ENCODE data around the gene HS6ST2.

The HS6ST2 gene

DNA sequence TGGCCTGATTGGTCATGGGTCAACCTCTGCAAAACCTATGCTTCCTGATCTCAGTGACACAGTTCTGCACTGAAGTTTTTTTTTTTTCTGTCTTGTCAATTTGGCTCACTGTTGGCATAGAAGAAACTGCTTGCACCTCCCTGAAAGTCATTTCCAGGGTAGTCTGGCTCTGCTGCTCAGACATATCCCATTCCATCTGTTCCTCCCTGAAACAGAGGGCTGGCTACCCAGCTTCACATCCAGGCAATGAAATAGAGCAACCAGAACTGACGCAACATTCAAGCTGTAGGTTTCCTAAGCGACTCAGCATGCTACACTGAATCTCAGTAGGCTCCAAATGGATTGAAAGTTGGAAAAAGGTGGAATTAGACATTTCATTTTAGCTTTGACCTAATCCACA, 292.8 kb downstream of the HS6ST2 start (continued):
- TF ChIP-seq, protein P1, sequence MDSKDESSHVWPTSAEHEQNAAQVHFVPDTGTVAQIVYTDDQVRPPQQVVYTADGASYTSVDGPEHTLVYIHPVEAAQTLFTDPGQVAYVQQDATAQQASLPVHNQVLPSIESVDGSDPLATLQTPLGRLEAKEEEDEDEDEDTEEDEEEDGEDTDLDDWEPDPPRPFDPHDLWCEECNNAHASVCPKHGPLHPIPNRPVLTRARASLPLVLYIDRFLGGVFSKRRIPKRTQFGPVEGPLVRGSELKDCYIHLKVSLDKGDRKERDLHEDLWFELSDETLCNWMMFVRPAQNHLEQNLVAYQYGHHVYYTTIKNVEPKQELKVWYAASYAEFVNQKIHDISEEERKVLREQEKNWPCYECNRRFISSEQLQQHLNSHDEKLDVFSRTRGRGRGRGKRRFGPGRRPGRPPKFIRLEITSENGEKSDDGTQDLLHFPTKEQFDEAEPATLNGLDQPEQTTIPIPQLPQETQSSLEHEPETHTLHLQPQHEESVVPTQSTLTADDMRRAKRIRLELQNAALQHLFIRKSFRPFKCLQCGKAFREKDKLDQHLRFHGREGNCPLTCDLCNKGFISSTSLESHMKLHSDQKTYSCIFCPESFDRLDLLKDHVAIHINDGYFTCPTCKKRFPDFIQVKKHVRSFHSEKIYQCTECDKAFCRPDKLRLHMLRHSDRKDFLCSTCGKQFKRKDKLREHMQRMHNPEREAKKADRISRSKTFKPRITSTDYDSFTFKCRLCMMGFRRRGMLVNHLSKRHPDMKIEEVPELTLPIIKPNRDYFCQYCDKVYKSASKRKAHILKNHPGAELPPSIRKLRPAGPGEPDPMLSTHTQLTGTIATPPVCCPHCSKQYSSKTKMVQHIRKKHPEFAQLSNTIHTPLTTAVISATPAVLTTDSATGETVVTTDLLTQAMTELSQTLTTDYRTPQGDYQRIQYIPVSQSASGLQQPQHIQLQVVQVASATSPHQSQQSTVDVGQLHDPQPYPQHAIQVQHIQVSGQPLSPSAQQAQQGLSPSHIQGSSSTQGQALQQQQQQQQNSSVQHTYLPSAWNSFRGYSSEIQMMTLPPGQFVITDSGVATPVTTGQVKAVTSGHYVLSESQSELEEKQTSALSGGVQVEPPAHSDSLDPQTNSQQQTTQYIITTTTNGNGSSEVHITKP (tag by site-specific recombination; IDR thresholded peaks at IDR 0.05): no peak
- TF ChIP-seq ZFP69B (tag by site-specific recombination; IDR thresholded peaks at IDR 0.05): no peak

DNA sequence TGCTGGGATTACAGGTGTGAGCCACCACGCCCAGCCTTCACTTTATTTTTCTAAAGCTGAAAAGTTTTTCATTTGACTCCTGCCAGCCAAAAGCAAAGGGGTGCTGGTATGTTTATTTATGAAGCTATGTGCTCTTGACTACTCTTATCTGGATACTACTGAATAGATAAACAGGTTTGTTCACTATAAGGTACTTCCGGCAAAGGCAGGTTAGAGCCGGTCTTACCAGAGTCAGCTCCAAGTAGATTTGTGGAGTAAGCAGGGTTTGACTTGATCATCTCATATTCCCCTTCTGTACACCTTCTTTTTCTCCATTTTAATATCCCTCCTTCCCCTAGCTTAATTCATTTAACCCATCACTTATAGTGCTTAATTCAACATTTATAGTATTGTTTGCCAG, 294.2 kb downstream of the HS6ST2 start:
- Histone ChIP-seq H3K4me1 (ENCODE audit: control insufficient read depth, insufficient read depth, low read length) (no peaks in the 10 kb centered on the region), H3K4me3 (ENCODE audit: low read depth, low read length) (no peak overlapping the region), H3K27ac (ENCODE audit: extremely low read depth, low read depth, low read length) (no peak overlapping the region), H3K36me3 (ENCODE audit: control insufficient read depth in 2 of 2, insufficient read depth in 1 of 2, low read length in 2 of 2) (no peaks in the 10 kb centered on the region; a peak in 1 of 3 replicates), H3K9me3 (ENCODE audit: control insufficient read depth, insufficient read depth, low read depth, low read length) (no peaks in the 10 kb centered on the region)
- POLR2A ChIA-PET: no interaction called here
- CTCF ChIA-PET: interaction anchor here (1.1 kb wide), 1 partner anchor 33 kb away, joined by 3 read pairs; no protein-coding TSS in a partner anchor
- TF ChIP-seq ZNF214 (tag by site-specific recombination; IDR thresholded peaks at IDR 0.05; ENCODE audit: borderline replicate concordance): no peak
- no peak for TF ChIP-seq ZNF626 (tag by site-specific recombination; IDR thresholded peaks at IDR 0.05)
- TF ChIP-seq ZNF146 (tag by site-specific recombination; IDR thresholded peaks at IDR 0.05): no peak
- no peak for TF ChIP-seq MZF1 (tag by site-specific recombination; IDR thresholded peaks at IDR 0.05; ENCODE audit: borderline replicate concordance)
- TF ChIP-seq ZNF175 (tag by site-specific recombination; IDR thresholded peaks at IDR 0.05): no peak
- TF ChIP-seq, protein P2, sequence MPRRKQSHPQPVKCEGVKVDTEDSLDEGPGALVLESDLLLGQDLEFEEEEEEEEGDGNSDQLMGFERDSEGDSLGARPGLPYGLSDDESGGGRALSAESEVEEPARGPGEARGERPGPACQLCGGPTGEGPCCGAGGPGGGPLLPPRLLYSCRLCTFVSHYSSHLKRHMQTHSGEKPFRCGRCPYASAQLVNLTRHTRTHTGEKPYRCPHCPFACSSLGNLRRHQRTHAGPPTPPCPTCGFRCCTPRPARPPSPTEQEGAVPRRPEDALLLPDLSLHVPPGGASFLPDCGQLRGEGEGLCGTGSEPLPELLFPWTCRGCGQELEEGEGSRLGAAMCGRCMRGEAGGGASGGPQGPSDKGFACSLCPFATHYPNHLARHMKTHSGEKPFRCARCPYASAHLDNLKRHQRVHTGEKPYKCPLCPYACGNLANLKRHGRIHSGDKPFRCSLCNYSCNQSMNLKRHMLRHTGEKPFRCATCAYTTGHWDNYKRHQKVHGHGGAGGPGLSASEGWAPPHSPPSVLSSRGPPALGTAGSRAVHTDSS (tag by site-specific recombination; IDR thresholded peaks at IDR 0.05): no peak
- TF ChIP-seq ZBTB8A (tag by site-specific recombination; IDR thresholded peaks at IDR 0.05): no peak
- TF ChIP-seq, protein P3, sequence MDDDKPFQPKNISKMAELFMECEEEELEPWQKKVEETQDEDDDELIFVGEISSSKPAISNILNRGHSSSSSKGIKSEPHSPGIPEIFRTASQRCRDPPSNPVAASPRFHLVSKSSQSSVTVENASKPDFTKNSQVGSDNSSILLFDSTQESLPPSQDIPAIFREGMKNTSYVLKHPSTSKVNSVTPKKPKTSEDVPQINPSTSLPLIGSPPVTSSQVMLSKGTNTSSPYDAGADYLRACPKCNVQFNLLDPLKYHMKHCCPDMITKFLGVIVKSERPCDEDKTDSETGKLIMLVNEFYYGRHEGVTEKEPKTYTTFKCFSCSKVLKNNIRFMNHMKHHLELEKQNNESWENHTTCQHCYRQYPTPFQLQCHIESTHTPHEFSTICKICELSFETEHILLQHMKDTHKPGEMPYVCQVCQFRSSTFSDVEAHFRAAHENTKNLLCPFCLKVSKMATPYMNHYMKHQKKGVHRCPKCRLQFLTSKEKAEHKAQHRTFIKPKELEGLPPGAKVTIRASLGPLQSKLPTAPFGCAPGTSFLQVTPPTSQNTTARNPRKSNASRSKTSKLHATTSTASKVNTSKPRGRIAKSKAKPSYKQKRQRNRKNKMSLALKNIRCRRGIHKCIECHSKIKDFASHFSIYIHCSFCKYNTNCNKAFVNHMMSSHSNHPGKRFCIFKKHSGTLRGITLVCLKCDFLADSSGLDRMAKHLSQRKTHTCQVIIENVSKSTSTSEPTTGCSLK (tag by site-specific recombination; IDR thresholded peaks at IDR 0.05): no peak
- no peak for TF ChIP-seq ZBTB20 (tag by site-specific recombination; IDR thresholded peaks at IDR 0.05)
- TF ChIP-seq ZNF404 (tag by site-specific recombination; IDR thresholded peaks at IDR 0.05): no peak
- no peak for TF ChIP-seq ZSCAN23 (tag by site-specific recombination; IDR thresholded peaks at IDR 0.05)

DNA sequence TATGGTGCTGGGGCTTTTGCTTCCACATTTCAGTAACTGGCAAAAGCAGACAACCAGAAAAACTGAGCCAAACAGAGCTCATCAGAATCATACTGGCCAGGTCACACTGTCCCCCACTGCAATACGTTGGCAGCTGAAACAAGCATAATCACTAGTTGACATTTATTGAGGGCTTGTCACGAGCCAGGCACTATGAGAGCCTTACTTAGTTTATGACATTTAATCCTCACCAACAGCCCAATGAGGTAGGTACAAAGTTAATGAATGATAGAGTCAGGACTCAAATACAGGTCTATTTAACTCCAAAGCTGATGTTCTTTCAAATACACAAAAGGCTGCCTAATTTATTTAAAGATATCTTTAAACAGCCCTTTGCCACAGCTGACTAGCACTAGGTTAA, 295.6 kb downstream of the HS6ST2 start:
- no peak overlapping the region for H3K27ac ChIP-seq (ENCODE audit: extremely low read depth, low read depth, low read length)
- CTCF ChIA-PET: interaction anchor here (1.3 kb wide), 1 partner anchor 8 kb away, joined by 3 read pairs; no protein-coding TSS in a partner anchor
- POLR2A ChIA-PET: no interaction called here
- no peaks in the 10 kb centered on the region for H3K9me3 ChIP-seq (ENCODE audit: control insufficient read depth, insufficient read depth, low read depth, low read length)
- no peaks in the 10 kb centered on the region; a peak in 1 of 3 replicates for H3K36me3 ChIP-seq (ENCODE audit: control insufficient read depth in 2 of 2, insufficient read depth in 1 of 2, low read length in 2 of 2)
- no peak overlapping the region for H3K4me3 ChIP-seq (ENCODE audit: low read depth, low read length)
- H3K4me1 ChIP-seq (ENCODE audit: control insufficient read depth, insufficient read depth, low read length): no peaks in the 10 kb centered on the region
- TF ChIP-seq ZNF114 (tag by site-specific recombination; IDR thresholded peaks at IDR 0.05) (no peak), ZNF626 (tag by site-specific recombination; IDR thresholded peaks at IDR 0.05) (no peak), SCRT2 (tag by site-specific recombination; IDR thresholded peaks at IDR 0.05) (no peak), ZNF133 (tag by site-specific recombination; IDR thresholded peaks at IDR 0.05) (no peak)
- TF ChIP-seq, protein P1 (tag by site-specific recombination; IDR thresholded peaks at IDR 0.05): no peak
- TF ChIP-seq, protein P4, sequence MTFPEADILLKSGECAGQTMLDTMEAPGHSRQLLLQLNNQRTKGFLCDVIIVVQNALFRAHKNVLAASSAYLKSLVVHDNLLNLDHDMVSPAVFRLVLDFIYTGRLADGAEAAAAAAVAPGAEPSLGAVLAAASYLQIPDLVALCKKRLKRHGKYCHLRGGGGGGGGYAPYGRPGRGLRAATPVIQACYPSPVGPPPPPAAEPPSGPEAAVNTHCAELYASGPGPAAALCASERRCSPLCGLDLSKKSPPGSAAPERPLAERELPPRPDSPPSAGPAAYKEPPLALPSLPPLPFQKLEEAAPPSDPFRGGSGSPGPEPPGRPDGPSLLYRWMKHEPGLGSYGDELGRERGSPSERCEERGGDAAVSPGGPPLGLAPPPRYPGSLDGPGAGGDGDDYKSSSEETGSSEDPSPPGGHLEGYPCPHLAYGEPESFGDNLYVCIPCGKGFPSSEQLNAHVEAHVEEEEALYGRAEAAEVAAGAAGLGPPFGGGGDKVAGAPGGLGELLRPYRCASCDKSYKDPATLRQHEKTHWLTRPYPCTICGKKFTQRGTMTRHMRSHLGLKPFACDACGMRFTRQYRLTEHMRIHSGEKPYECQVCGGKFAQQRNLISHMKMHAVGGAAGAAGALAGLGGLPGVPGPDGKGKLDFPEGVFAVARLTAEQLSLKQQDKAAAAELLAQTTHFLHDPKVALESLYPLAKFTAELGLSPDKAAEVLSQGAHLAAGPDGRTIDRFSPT (tag by site-specific recombination; IDR thresholded peaks at IDR 0.05): no peak
- TF ChIP-seq, protein P5, sequence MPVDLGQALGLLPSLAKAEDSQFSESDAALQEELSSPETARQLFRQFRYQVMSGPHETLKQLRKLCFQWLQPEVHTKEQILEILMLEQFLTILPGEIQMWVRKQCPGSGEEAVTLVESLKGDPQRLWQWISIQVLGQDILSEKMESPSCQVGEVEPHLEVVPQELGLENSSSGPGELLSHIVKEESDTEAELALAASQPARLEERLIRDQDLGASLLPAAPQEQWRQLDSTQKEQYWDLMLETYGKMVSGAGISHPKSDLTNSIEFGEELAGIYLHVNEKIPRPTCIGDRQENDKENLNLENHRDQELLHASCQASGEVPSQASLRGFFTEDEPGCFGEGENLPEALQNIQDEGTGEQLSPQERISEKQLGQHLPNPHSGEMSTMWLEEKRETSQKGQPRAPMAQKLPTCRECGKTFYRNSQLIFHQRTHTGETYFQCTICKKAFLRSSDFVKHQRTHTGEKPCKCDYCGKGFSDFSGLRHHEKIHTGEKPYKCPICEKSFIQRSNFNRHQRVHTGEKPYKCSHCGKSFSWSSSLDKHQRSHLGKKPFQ (tag by site-specific recombination; IDR thresholded peaks at IDR 0.05): no peak
